ENCODE data around the gene AP5Z1. TPM values are rescaled to one million over a fixed set of nuclear protein-coding genes. Genes with fewer than 3 reads are reported as not detected.

Gene AP5Z1
- total RNA-seq, 2 experiments from 2014 or later, result 32.8 to 35.0 TPM

GRCh38 chr7:4766666-4767519, 8.5 kb upstream of the AP5Z1 start:
- no peak for DNase-seq (ENCODE audit: low spot score)
- H3K9me2 ChIP-seq (ENCODE audit: insufficient read depth, low read length), result no peaks in the 10 kb centered on the region
- H3K79me2 ChIP-seq (ENCODE audit: insufficient read depth, low read depth, low read length), result no peaks in the 10 kb centered on the region
- H4K20me1 ChIP-seq (ENCODE audit: insufficient read depth, low read length), result no peaks in the 10 kb centered on the region
- no peak overlapping the region for H3K27ac ChIP-seq (ENCODE audit: low read depth, low read length, poor library complexity, severe bottlenecking)
- no peak overlapping the region for H2AFZ ChIP-seq (ENCODE audit: low read length)
- H3K4me1 ChIP-seq (ENCODE audit: insufficient read depth, low read length, poor library complexity, severe bottlenecking), result no peaks in the 10 kb centered on the region
- TF ChIP-seq EZH2phosphoT487 (IDR thresholded peaks at IDR 0.05; ENCODE audit: borderline replicate concordance, low read depth, low read length), result no peak
- TF ChIP-seq CTCF (conservative IDR thresholded peaks at IDR 0.05; ENCODE audit: low read length), result no peak
- ChIA-PET CTCF (ENCODE audit: unreplicated experiment) (no interaction called here), POLR2A (no interaction called here)
- BruUV-seq (replicated peaks), result no TSS peak
- H3K9me3 ChIP-seq (ENCODE audit: low read length), result no peaks in the 10 kb centered on the region
- peaks cover 16% of the 10 kb centered on the region for H3K36me3 ChIP-seq (ENCODE audit: insufficient read depth, low read length)
- no peak overlapping the region for H3K4me3 ChIP-seq (ENCODE audit: low read depth, low read length, poor library complexity, severe bottlenecking)
- H3K4me2 ChIP-seq (ENCODE audit: low read length), result no peak overlapping the region
- intact Hi-C loops (cut with micrococcal nuclease; ENCODE audit: unreplicated experiment), result no loop called here

GRCh38 chr7:4768597-4769569, 6.5 kb upstream of the AP5Z1 start:
- BruUV-seq (replicated peaks), result no TSS peak
- intact Hi-C loops (cut with micrococcal nuclease; ENCODE audit: unreplicated experiment), result no loop called here
- H3K9me2 ChIP-seq (ENCODE audit: insufficient read depth, low read length), result no peaks in the 10 kb centered on the region
- DNase-seq (ENCODE audit: low spot score), result no peak
- no peak overlapping the region for H3K4me3 ChIP-seq (ENCODE audit: low read depth, low read length, poor library complexity, severe bottlenecking)
- H3K36me3 ChIP-seq (ENCODE audit: insufficient read depth, low read length), result no peaks in the 10 kb centered on the region
- no peak overlapping the region for H3K27ac ChIP-seq (ENCODE audit: low read depth, low read length, poor library complexity, severe bottlenecking)
- no peaks in the 10 kb centered on the region for H3K9me3 ChIP-seq (ENCODE audit: low read length)
- ChIA-PET POLR2A (interaction anchor here (0.6 kb wide), 1 partner anchor 1802 kb away, joined by 3 read pairs; no protein-coding TSS in a partner anchor), CTCF (ENCODE audit: unreplicated experiment) (no interaction called here)
- no peaks in the 10 kb centered on the region for H3K4me1 ChIP-seq (ENCODE audit: insufficient read depth, low read length, poor library complexity, severe bottlenecking)
- H4K20me1 ChIP-seq (ENCODE audit: insufficient read depth, low read length), result no peaks in the 10 kb centered on the region
- H3K4me2 ChIP-seq (ENCODE audit: low read length), result no peak overlapping the region
- H3K79me2 ChIP-seq (ENCODE audit: insufficient read depth, low read depth, low read length), result no peaks in the 10 kb centered on the region
- TF ChIP-seq CTCF (conservative IDR thresholded peaks at IDR 0.05; ENCODE audit: low read length) (no peak), EZH2phosphoT487 (IDR thresholded peaks at IDR 0.05; ENCODE audit: borderline replicate concordance, low read depth, low read length) (no peak)
- H2AFZ ChIP-seq (ENCODE audit: low read length), result no peak overlapping the region
